Endothelial cell of umbilical vein (primary cell): ENCODE data around the gene LCN2. TPM values are rescaled to one million over a fixed set of nuclear protein-coding genes. Genes with fewer than 3 reads are reported as not detected.

Experiments used
- BruUV-seq: library from RNA; stranded (reverse); fragments of 400-500 nt; replicated peaks from 2 replicates; lab custom pipeline; 2021; lab: Mats Ljungman, UMichigan
- CTCF ChIA-PET: fragments of 300-600, 350-600 bp; sonication (Branson Sonifier 250); formaldehyde crosslinking; loops from one replicate; lab custom pipeline; 2021; ENCODE audit warnings: antibody characterized with exemption, inconsistent platforms; lab: Charles Lee
- POLR2A ChIA-PET: fragments of 300-600, 350-600 bp; sonication (Branson Sonifier 250); formaldehyde crosslinking; loops from one replicate; lab custom pipeline; 2021; ENCODE audit warnings: antibody characterized with exemption, inconsistent platforms; lab: Charles Lee
- DNase-seq: peaks from one replicate; pipeline ENCODE4 v3.0.0-alpha.2; 2011; ENCODE audit warnings: low read depth, low spot score
- FAIRE-seq: peaks from 2 replicates; lab custom pipeline; 2011; peaks lifted over from hg19 to GRCh38; lab: Jason Lieb, UNC
- H2AFZ ChIP-seq: 2 replicates; pipeline ENCODE4 v1.6.0; 2012; ENCODE audit warnings: low read depth, low read length, control low read depth, inconsistent platforms
- H3K27ac ChIP-seq: 2 replicates; pipeline ENCODE4 v1.5.1; 2011; ENCODE audit warnings: low read depth, mild to moderate bottlenecking, control low read depth, low read length, moderate library complexity; ENCODE audit not compliant: insufficient read depth
- H3K27me3 ChIP-seq, 2 experiments: 2 replicates each; pipeline versions ENCODE4 v1.6.0 to v1.6.1; 2011; ENCODE audit warnings: low read length in 2 of 2, mixed read lengths in 1 of 2; ENCODE audit not compliant: control insufficient read depth in 2 of 2, insufficient read depth in 2 of 2
- H3K36me3 ChIP-seq, 2 experiments: 2 replicates in 1 of 2; 3 replicates in 1 of 2; pipeline ENCODE4 v1.5.1; 2011; ENCODE audit warnings: low read length in 2 of 2, mild to moderate bottlenecking in 1 of 2, moderate library complexity in 1 of 2; ENCODE audit not compliant: control insufficient read depth in 2 of 2, insufficient read depth in 2 of 2; ENCODE audit errors: extremely low read depth in 1 of 2
- H3K4me1 ChIP-seq: 3 replicates; pipeline ENCODE4 v1.5.1; 2011; ENCODE audit warnings: mild to moderate bottlenecking, low read length; ENCODE audit not compliant: control insufficient read depth, insufficient read depth; ENCODE audit errors: extremely low read depth
- H3K4me2 ChIP-seq: 2 replicates; pipeline ENCODE4 v1.6.1; 2011; ENCODE audit warnings: low read length, control low read depth, mixed read lengths; ENCODE audit not compliant: insufficient read depth
- H3K4me3 ChIP-seq, 3 experiments: fragments of 200-600 bp in 1 of 3; sonication (generic), shearing (Covaris generic) in 1 of 3; replicated peaks in 1 of 3; 2 replicates each; pipeline ENCODE4 v1.5.1; 2011 to 2016; ENCODE audit warnings: control low read depth in 3 of 3, low read length in 3 of 3, mild to moderate bottlenecking in 2 of 3, inconsistent platforms in 1 of 3, low read depth in 1 of 3, moderate library complexity in 1 of 3; ENCODE audit not compliant: insufficient read depth in 1 of 3
- H3K79me2 ChIP-seq: 2 replicates; pipeline ENCODE4 v1.6.0; 2012; ENCODE audit warnings: low read length, inconsistent platforms; ENCODE audit not compliant: control insufficient read depth, insufficient read depth
- H3K9ac ChIP-seq: replicated peaks from 2 replicates; pipeline ENCODE3; 2011; ENCODE audit warnings: low read length, control low read depth; ENCODE audit not compliant: insufficient read depth; ENCODE audit errors: extremely low read depth
- H3K9me1 ChIP-seq: replicated peaks from 3 replicates; pipeline ENCODE4 v1.6.0; 2011; ENCODE audit warnings: mild to moderate bottlenecking, low read length; ENCODE audit not compliant: control insufficient read depth, insufficient read depth; ENCODE audit errors: extremely low read depth
- H3K9me3 ChIP-seq: replicated peaks from 2 replicates; pipeline ENCODE4 v1.5.1; 2012; ENCODE audit warnings: low read length, inconsistent platforms; ENCODE audit not compliant: control insufficient read depth, insufficient read depth
- H4K20me1 ChIP-seq: replicated peaks from 2 replicates; pipeline ENCODE3; 2011; ENCODE audit warnings: mild to moderate bottlenecking, low read length; ENCODE audit not compliant: control insufficient read depth, insufficient read depth; ENCODE audit errors: extremely low read depth
- EZH2 ChIP-seq: IDR thresholded peaks from 2 replicates; pipeline ENCODE4 v1.6.1; 2012; ENCODE audit warnings: borderline replicate concordance, low read depth, mild to moderate bottlenecking, moderate library complexity, low read length, inconsistent platforms; ENCODE audit not compliant: severe bottlenecking
- FOS ChIP-seq: IDR thresholded peaks from 2 replicates; pipeline ENCODE4 v1.6.1; 2011; ENCODE audit warnings: mild to moderate bottlenecking, low read length, moderate library complexity, borderline replicate concordance; ENCODE audit not compliant: insufficient read depth
- GATA2 ChIP-seq: IDR thresholded peaks from 2 replicates; pipeline ENCODE4 v1.7.0; 2011; ENCODE audit warnings: low read depth, mild to moderate bottlenecking, moderate library complexity, mixed read lengths, low read length; ENCODE audit not compliant: insufficient read length, insufficient read depth
- JUN ChIP-seq: IDR thresholded peaks from 2 replicates; pipeline ENCODE4 v1.6.1; 2011; ENCODE audit warnings: borderline replicate concordance, low read depth; ENCODE audit not compliant: insufficient read length, insufficient read depth
- MYC ChIP-seq: IDR thresholded peaks from one replicate; pipeline ENCODE4 v1.6.1; 2011; ENCODE audit warnings: mild to moderate bottlenecking, low read depth, low read length
- POLR2A ChIP-seq: IDR thresholded peaks from 2 replicates; pipeline ENCODE4 v1.6.1; 2012; ENCODE audit warnings: low read depth, mild to moderate bottlenecking, control low read depth, low read length
- POLR2AphosphoS5 ChIP-seq: IDR thresholded peaks from 2 replicates; pipeline ENCODE4 v1.6.1; 2012; ENCODE audit warnings: low read depth, mild to moderate bottlenecking, control low read depth, low read length, moderate library complexity; ENCODE audit not compliant: insufficient read depth
- dilution Hi-C: fragments of 300-500 bp; cut with MboI; formaldehyde crosslinking; loops from one replicate; pipeline ENCODE4 v1.15.0; 2019; ENCODE audit warnings: low sequenced_read_pairs; ENCODE audit not compliant: extremely low pct_ligation_motif_present
- intact Hi-C: fragments of 100-400 bp; cut with micrococcal nuclease; formaldehyde crosslinking; loops from one replicate; pipeline ENCODE4 v1.10.0; 2022
- polyA plus RNA-seq, 4 experiments: library from polyadenylated mRNA; depleted of rRNA in 3 of 4; stranded (reverse) in 3 of 4; unstranded in 1 of 4; fragments of >200 nt; gene quantifications; 2 replicates each; pipeline versions ENCODE4 v1.2.1 to v1.2.3, GENCODE V29; 2011 to 2012; ENCODE audit warnings: missing spikeins in 1 of 4
- total RNA-seq: library from RNA; stranded (reverse); gene quantifications from 2 replicates; pipeline ENCODE4 v1.2.3, GENCODE V29; 2021
- TF ChIP-seq, protein P1 (sequence below), 2 donors: IDR thresholded peaks; 1 replicate in 1 of 2; 2 replicates in 1 of 2; pipeline ENCODE4 v1.5.1; 2011; ENCODE audit warnings: low read length in 2 of 2, mild to moderate bottlenecking in 2 of 2, moderate library complexity in 2 of 2, control low read depth in 1 of 2, inconsistent platforms in 1 of 2, low read depth in 1 of 2; ENCODE audit not compliant: insufficient read depth in 1 of 2; ENCODE audit errors: extremely low read depth in 1 of 2
- TF ChIP-seq, protein P2 (sequence below): IDR thresholded peaks from 2 replicates; pipeline ENCODE4 v1.6.1; 2011; ENCODE audit not compliant: insufficient read depth, insufficient read length

Gene LCN2
- total and polyA plus RNA-seq, 2 donors (not counting 3 experiments of a cell fraction or from before 2014, with no cell fraction given) = not detected

DNA sequence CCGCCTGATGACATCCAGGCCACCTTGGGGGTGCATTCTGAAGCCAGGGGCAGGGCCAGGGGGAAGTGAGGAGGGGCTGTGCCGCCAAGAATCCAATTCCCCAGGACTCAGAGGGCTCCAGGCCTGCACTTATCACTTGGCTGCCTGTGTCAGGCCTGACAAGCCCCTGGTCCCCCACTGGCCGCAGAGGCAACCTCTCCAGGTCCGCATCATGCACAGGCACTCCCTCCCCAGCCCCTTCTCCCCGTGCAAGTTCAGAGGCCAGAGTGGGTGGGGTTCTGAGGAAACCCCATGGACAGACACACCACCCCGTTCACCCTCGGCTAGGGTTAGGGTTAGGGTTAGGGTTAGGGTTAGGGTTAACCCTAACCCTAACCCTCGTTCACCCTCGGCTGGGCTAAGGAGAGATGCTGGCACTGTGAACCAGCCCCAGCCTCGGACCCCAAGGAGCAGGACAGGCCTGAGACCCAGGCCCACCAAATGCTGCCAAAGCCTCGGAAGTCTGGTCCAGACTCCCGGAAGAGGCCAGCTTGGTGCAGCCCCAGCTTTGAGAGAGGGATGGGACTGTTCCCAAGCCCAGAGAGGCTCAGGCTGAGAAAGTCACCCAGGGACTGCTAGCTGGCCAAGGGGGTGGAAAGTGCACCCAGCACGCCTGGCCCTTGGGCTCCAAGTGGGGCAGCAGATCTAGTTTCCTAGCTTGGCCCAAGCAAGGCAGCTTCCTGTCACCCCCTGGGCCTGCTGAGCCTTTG lies 4.9 kb downstream of the LCN2 start:
- TF ChIP-seq EZH2 (no peak), POLR2AphosphoS5 (no peak), GATA2 (no peak), FOS (no peak), JUN (no peak), POLR2A (no peak), MYC (no peak)
- TF ChIP-seq, protein P1, sequence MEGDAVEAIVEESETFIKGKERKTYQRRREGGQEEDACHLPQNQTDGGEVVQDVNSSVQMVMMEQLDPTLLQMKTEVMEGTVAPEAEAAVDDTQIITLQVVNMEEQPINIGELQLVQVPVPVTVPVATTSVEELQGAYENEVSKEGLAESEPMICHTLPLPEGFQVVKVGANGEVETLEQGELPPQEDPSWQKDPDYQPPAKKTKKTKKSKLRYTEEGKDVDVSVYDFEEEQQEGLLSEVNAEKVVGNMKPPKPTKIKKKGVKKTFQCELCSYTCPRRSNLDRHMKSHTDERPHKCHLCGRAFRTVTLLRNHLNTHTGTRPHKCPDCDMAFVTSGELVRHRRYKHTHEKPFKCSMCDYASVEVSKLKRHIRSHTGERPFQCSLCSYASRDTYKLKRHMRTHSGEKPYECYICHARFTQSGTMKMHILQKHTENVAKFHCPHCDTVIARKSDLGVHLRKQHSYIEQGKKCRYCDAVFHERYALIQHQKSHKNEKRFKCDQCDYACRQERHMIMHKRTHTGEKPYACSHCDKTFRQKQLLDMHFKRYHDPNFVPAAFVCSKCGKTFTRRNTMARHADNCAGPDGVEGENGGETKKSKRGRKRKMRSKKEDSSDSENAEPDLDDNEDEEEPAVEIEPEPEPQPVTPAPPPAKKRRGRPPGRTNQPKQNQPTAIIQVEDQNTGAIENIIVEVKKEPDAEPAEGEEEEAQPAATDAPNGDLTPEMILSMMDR (IDR thresholded peaks at IDR 0.05; ENCODE audit: extremely low read depth in 1 of 2, insufficient read depth in 1 of 2, low read depth in 1 of 2, low read length in 2 of 2) = no peak
- TF ChIP-seq, protein P2, sequence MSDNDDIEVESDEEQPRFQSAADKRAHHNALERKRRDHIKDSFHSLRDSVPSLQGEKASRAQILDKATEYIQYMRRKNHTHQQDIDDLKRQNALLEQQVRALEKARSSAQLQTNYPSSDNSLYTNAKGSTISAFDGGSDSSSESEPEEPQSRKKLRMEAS = no peak
- H3K4me1 ChIP-seq = no peaks in the 10 kb centered on the region
- ChIA-PET POLR2A (no interaction called here), CTCF (no interaction called here)
- no peaks in the 10 kb centered on the region for H3K27me3 ChIP-seq
- intact Hi-C loops = no loop called here
- dilution Hi-C loops = no loop called here
- no peak overlapping the region for H2AFZ ChIP-seq
- FAIRE-seq = peak; percentile 38
- no peak overlapping the region for H3K27ac ChIP-seq
- H3K36me3 ChIP-seq = no peaks in the 10 kb centered on the region
- BruUV-seq = no TSS peak
- no peaks in the 10 kb centered on the region for H3K79me2 ChIP-seq
- no peaks in the 10 kb centered on the region for H3K9me1 ChIP-seq
- no peak overlapping the region for H3K4me3 ChIP-seq
- H3K9ac ChIP-seq = no peak overlapping the region
- no peak overlapping the region for H3K4me2 ChIP-seq
- no peaks in the 10 kb centered on the region for H3K9me3 ChIP-seq
- DNase-seq = no peak
- no peaks in the 10 kb centered on the region for H4K20me1 ChIP-seq
